K562 (cell line): Measurements from ENCODE around the gene SIGLEC5. TPM values are rescaled to one million over a fixed set of nuclear protein-coding genes. Genes with fewer than 3 reads are reported as not detected.

Experiments
- CBFA2T2 ChIP-seq: fragments of 450-650 bp; conservative IDR thresholded peaks from 2 replicates; pipeline ENCODE4 v1.6.1; 2017; ENCODE audit warnings: mild to moderate bottlenecking
- CTCFL ChIP-seq: IDR thresholded peaks from 2 replicates; pipeline ENCODE4 v1.6.1; 2011; ENCODE audit warnings: borderline replicate concordance, low read depth, mild to moderate bottlenecking, moderate library complexity, low read length; ENCODE audit not compliant: insufficient read depth, poor library complexity, severe bottlenecking
- E2F4 ChIP-seq: sonication (generic); formaldehyde crosslinking; IDR thresholded peaks from 2 replicates; pipeline ENCODE4 v1.8.0; 2022; ENCODE audit warnings: mild to moderate bottlenecking, low read depth, missing genetic modification reagents
- HMBOX1 ChIP-seq: sonication (generic); IDR thresholded peaks from 2 replicates; pipeline ENCODE4 v1.6.1; 2016
- NBN ChIP-seq: fragments of 450-650 bp; IDR thresholded peaks from 2 replicates; pipeline ENCODE4 v1.6.1; 2016; ENCODE audit warnings: low read depth, mild to moderate bottlenecking
- RCOR1 ChIP-seq, 2 experiments: IDR thresholded peaks; 2 replicates each; pipeline ENCODE4 v1.6.1; 2012; ENCODE audit warnings: low read depth in 2 of 2, low read length in 2 of 2, borderline replicate concordance in 1 of 2, improper control_type of control experiment in 1 of 2
- RERE ChIP-seq: sonication (generic); formaldehyde crosslinking; IDR thresholded peaks from 2 replicates; pipeline ENCODE4 v1.8.0; 2023; ENCODE audit warnings: missing genetic modification reagents, mild to moderate bottlenecking, borderline replicate concordance
- RFX5 ChIP-seq: IDR thresholded peaks from 2 replicates; pipeline ENCODE4 v1.6.1; 2011; ENCODE audit warnings: low read depth, mild to moderate bottlenecking, improper control_type of control experiment, low read length
- SAP30 ChIP-seq: fragments of 200-600 bp; sonication (generic); IDR thresholded peaks from 2 replicates; pipeline ENCODE4 v1.6.1; 2012; ENCODE audit warnings: borderline replicate concordance, low read depth, mild to moderate bottlenecking, moderate library complexity, low read length, control low read depth, inconsistent platforms; ENCODE audit not compliant: insufficient read depth, poor library complexity, severe bottlenecking
- TCF3 ChIP-seq: sonication (generic); formaldehyde crosslinking; IDR thresholded peaks from 2 replicates; pipeline ENCODE4 v1.4.0; 2020; ENCODE audit warnings: mild to moderate bottlenecking, missing genetic modification reagents
- ZBED1 ChIP-seq: IDR thresholded peaks from 2 replicates; pipeline ENCODE4 v1.6.1; 2014
- ZHX1 ChIP-seq: fragments of 150-350 bp; conservative IDR thresholded peaks from 2 replicates; pipeline ENCODE4 v1.6.1; 2014; ENCODE audit warnings: low read length
- ZNF408 ChIP-seq: fragments of 250-450 bp; sonication (Bioruptor Pico); IDR thresholded peaks from 2 replicates; pipeline ENCODE4 v1.4.0; 2020; ENCODE audit warnings: low read depth, mild to moderate bottlenecking, moderate library complexity
- polyA plus RNA-seq, 8 experiments: library from polyadenylated mRNA; depleted of rRNA in 4 of 8; stranded (reverse) in 5 of 8; unstranded in 3 of 8; fragments of >200 nt; fragmentation: Nextera tagmentation in 2 of 8; fragmentation: Illumina TruSeq in 1 of 8; extraction: Ambion mirVana in 2 of 8; extraction: Trizol in 1 of 8; gene quantifications; 2 replicates each; pipeline versions ENCODE4 v1.2.1 to v1.2.3, GENCODE V29; 2011 to 2014; ENCODE audit warnings: inconsistent platforms in 1 of 8, missing spikeins in 1 of 8
- total RNA-seq, 7 experiments: library from RNA; depleted of rRNA in 6 of 7; stranded (reverse); fragments of >200 nt in 6 of 7; fragmentation: Illumina TruSeq in 2 of 7; extraction: Trizol in 2 of 7; gene quantifications; 2 replicates each; pipeline versions ENCODE4 v1.2.1 to v1.2.3, GENCODE V29; 2011 to 2021; ENCODE audit warnings: low replicate concordance in 1 of 7

Gene SIGLEC5
- total and polyA plus RNA-seq, 9 of the 15 experiments (the other 6 are each of a cell fraction or from before 2014, with no cell fraction given) = 0.14 TPM; not detected in 8

GRCh38 chr19:51570962-51571575 lies 59.1 kb downstream of the SIGLEC5 start, which contains the start of gene ZNF175 (continued):
- peak; percentile 18; the same call in 1 of the 2 replicates for TF ChIP-seq TCF3 (CRISPR knock-in tag)
- TF ChIP-seq CBFA2T2 = no peak
- no peak for TF ChIP-seq ZHX1
- no peak for TF ChIP-seq HMBOX1
- 0 out of 4 replicates have a peak, but pooled peaks of 1 of the 2 experiments have one; percentile 3 for TF ChIP-seq RCOR1 (IDR thresholded peaks at IDR 0.05; ENCODE audit: borderline replicate concordance in 1 of 2, low read depth in 2 of 2, low read length in 2 of 2)
- no peak for TF ChIP-seq RFX5
- no peak for TF ChIP-seq ZNF408 (CRISPR knock-in tag)
- no peak for TF ChIP-seq NBN
- TF ChIP-seq E2F4 (CRISPR knock-in tag) = peak; percentile 82; the same call in 1 of the 2 replicates
- TF ChIP-seq RERE (CRISPR knock-in tag) = no peak
- peak; percentile 97 for TF ChIP-seq SAP30
- TF ChIP-seq CTCFL = no peak
- no peak for TF ChIP-seq ZBED1
